ENCODE measurements around the gene REXO1. TPM values are rescaled to one million over a fixed set of nuclear protein-coding genes. Genes with fewer than 3 reads are reported as not detected.

REXO1 gene
- total and polyA plus RNA-seq, 2 of the 13 experiments (the other 11 are each of a cell fraction or from before 2014, with no cell fraction given), result 5.0 to 11.2 TPM

- Histone ChIP-seq H3K9ac (ENCODE audit: insufficient read depth, low read depth, low read length) (peak within 1 kb of the TSS; percentile 66), H3K4me1 (ENCODE audit: insufficient read depth, low read length) (peaks cover 18% of the 10 kb centered on the region), H4K20me1 (ENCODE audit: insufficient read depth, low read length) (no peaks in the 10 kb centered on the region), H3K27me3 (ENCODE audit: control insufficient read depth in 1 of 2, insufficient read depth in 2 of 2, low read length in 2 of 2) (no peaks in the 10 kb centered on the region; a peak in 1 of 5 replicates), H2AFZ (ENCODE audit: low read length) (no peak within 1 kb of the TSS), H3K79me2 (ENCODE audit: insufficient read depth, low read length) (no peaks in the 10 kb centered on the region), H3K4me3 (replicated peaks in 1 of 3; ENCODE audit: insufficient read depth in 1 of 3, low read depth in 2 of 3, low read length in 3 of 3) (peak within 1 kb of the TSS; percentile 45 to 84 (median 69)), H3K27ac (ENCODE audit: extremely low read length, insufficient read depth, low read length) (peak within 1 kb of the TSS; percentile 72), H3K36me3 (replicated peaks in 1 of 2; ENCODE audit: control insufficient read depth in 1 of 2, insufficient read depth in 2 of 2, low read length in 2 of 2) (peaks cover 1 to 9% of the 10 kb centered on the region in 2 experiments; a peak in 1 of 5 replicates), H3K4me2 (ENCODE audit: low read depth, low read length) (peak within 1 kb of the TSS; percentile 87), H3K9me3 (ENCODE audit: low read length) (no peaks in the 10 kb centered on the region)
- POLR2A ChIA-PET, result interaction anchor here (0.6 kb wide), 1 partner anchor 836 kb away, joined by 3 read pairs; no protein-coding TSS in a partner anchor
- in situ Hi-C loops (cut with HindIII; ENCODE audit: extremely low pct_ligation_motif_present, low pct_unique_long_range_greater_than_20kb), result no loop called here
- WGBS (ENCODE audit: low lambda C conversion rate), result 3% methylated on average over 11 of the region's 48 CpGs
- no TSS peak for BruUV-seq (replicated peaks)
- FAIRE-seq (no peak), DNase-seq (ENCODE audit: low spot score) (no peak), ATAC-seq (peak; percentile 34)
- CTCF ChIA-PET (ENCODE audit: low intra/inter-chr PET ratio, low total read pairs), result interaction anchor here (1.0 kb wide), 1 partner anchor 194 kb away, joined by 3 read pairs; no protein-coding TSS in a partner anchor
- intact Hi-C loops (cut with micrococcal nuclease; ENCODE audit: unreplicated experiment), result loop anchor here (2.0 kb wide), 1 partner anchor 21 kb away; no protein-coding TSS in a partner anchor
- TF ChIP-seq HOXA9 (CRISPR knock-in tag; IDR thresholded peaks at IDR 0.05; ENCODE audit: borderline replicate concordance) (0 out of 2 replicates have a peak, but pooled peaks have one; percentile 6), XRCC5 (optimal IDR thresholded peaks at IDR 0.05; ENCODE audit: low read length) (peak; percentile 9), SATB2 (CRISPR knock-in tag; IDR thresholded peaks at IDR 0.05) (no peak), ZNF24 (IDR thresholded peaks at IDR 0.05) (no peak), STAT5B (CRISPR knock-in tag; IDR thresholded peaks at IDR 0.05) (0 out of 2 replicates have a peak, but pooled peaks have one; percentile 27), PPARG (CRISPR knock-in tag; conservative IDR thresholded peaks at IDR 0.05) (0 out of 2 replicates have a peak, but pooled peaks have one; percentile 9), PCBP1 (IDR thresholded peaks at IDR 0.05; ENCODE audit: borderline replicate concordance, low read depth, low read length) (0 out of 2 replicates have a peak, but pooled peaks have one; percentile 8), ZNF512B (CRISPR knock-in tag; IDR thresholded peaks at IDR 0.05; ENCODE audit: borderline replicate concordance) (no peak), SNAPC2 (CRISPR knock-in tag; IDR thresholded peaks at IDR 0.05) (0 out of 2 replicates have a peak, but pooled peaks have one; percentile 17), ZNF670 (CRISPR knock-in tag; IDR thresholded peaks at IDR 0.05; ENCODE audit: borderline replicate concordance) (0 out of 2 replicates have a peak, but pooled peaks have one; percentile 10), ZBTB2 (CRISPR knock-in tag; IDR thresholded peaks at IDR 0.05; ENCODE audit: low read depth) (peak; percentile 40; the same call in 1 of the 2 replicates), CHD4 (IDR thresholded peaks at IDR 0.05; ENCODE audit: borderline replicate concordance, low read length) (peak; percentile 56; the same call in 1 of the 2 replicates), FOXO4 (CRISPR knock-in tag; conservative IDR thresholded peaks at IDR 0.05) (0 out of 2 replicates have a peak, but pooled peaks have one; percentile 61), KDM1A (CRISPR knock-in tag; IDR thresholded peaks at IDR 0.05) (peak; percentile 83; the same call in 1 of the 2 replicates), CTCF (CRISPR knock-in tag; IDR thresholded peaks at IDR 0.05) (peak; percentile 35; the same call in 1 of the 2 replicates)
These were observed 36.3 kb downstream of the REXO1 start, which contains the start of gene ATP8B3 for GRCh38 chr19:1811942-1812425. TSS of gene ATP8B3 (minus strand) at chr19:1812276. CDS start at chr19:1811736, 540 bp downstream.

All from HepG2 (cell line).